H1 (cell line): ENCODE data around the gene SLC5A9. TPM values are rescaled to one million over a fixed set of nuclear protein-coding genes. Genes with fewer than 3 reads are reported as not detected.

Experiments used
- CTCF ChIA-PET: fragments of 300-600 bp; sonication (Branson Sonifier 250); formaldehyde crosslinking; loops from one replicate; lab custom pipeline; 2021; ENCODE audit not compliant: partially characterized antibody; lab: Charles Lee
- POLR2A ChIA-PET: fragments of 300-600 bp; sonication (Branson Sonifier 250); formaldehyde crosslinking; loops from one replicate; lab custom pipeline; 2021; ENCODE audit warnings: inconsistent platforms; ENCODE audit not compliant: partially characterized antibody; lab: Charles Lee
- DNase-seq, 2 experiments: peaks; one replicate each; pipeline versions ENCODE4 v3.0.0 to v3.0.0-alpha.2; 2010 to 2022; ENCODE audit warnings: low spot score in 2 of 2, low read depth in 1 of 2, mixed read lengths in 1 of 2
- FAIRE-seq: peaks from 2 replicates; lab custom pipeline; 2011; peaks lifted over from hg19 to GRCh38; lab: Jason Lieb, UNC
- H2AFZ ChIP-seq: 2 replicates; pipeline ENCODE4 v1.8.1; 2012; ENCODE audit warnings: low read length, inconsistent platforms
- H2AK5ac ChIP-seq: 2 replicates; pipeline ENCODE4 v1.6.1; 2013; ENCODE audit warnings: low read depth, low read length
- H2BK120ac ChIP-seq: replicated peaks from 2 replicates; pipeline ENCODE3; 2013; ENCODE audit warnings: low read depth, low read length, inconsistent platforms
- H2BK12ac ChIP-seq: 2 replicates; pipeline ENCODE4 v1.6.1; 2013; ENCODE audit warnings: low read depth, low read length
- H2BK15ac ChIP-seq: 2 replicates; pipeline ENCODE4 v1.6.1; 2013; ENCODE audit warnings: low read length
- H2BK20ac ChIP-seq: 2 replicates; pipeline ENCODE4 v1.6.1; 2013; ENCODE audit warnings: low read length
- H2BK5ac ChIP-seq: 2 replicates; pipeline ENCODE4 v1.6.1; 2013; ENCODE audit warnings: low read depth, low read length
- H3K14ac ChIP-seq: 2 replicates; pipeline ENCODE4 v1.6.1; 2013; ENCODE audit warnings: inconsistent platforms; ENCODE audit not compliant: insufficient read length
- H3K18ac ChIP-seq: 2 replicates; pipeline ENCODE4 v1.6.1; 2013; ENCODE audit warnings: low read length; ENCODE audit errors: extremely low read depth
- H3K23ac ChIP-seq: 2 replicates; pipeline ENCODE4 v1.6.1; 2013; ENCODE audit warnings: inconsistent platforms; ENCODE audit not compliant: insufficient read length
- H3K23me2 ChIP-seq: 2 replicates; pipeline ENCODE4 v1.6.1; 2013; ENCODE audit warnings: low read depth, low read length
- H3K27ac ChIP-seq: 2 replicates; pipeline ENCODE4 v1.6.1; 2011; ENCODE audit warnings: low read depth, low read length, inconsistent platforms
- H3K27me3 ChIP-seq, 4 experiments: replicated peaks in 1 of 4; 1 replicate in 1 of 4; 2 replicates in 3 of 4; pipeline versions ENCODE4 v1.6.1 to v1.8.1; 2011 to 2013; ENCODE audit warnings: low read length in 3 of 4, mild to moderate bottlenecking in 3 of 4, inconsistent platforms in 2 of 4, mixed read lengths in 2 of 4, moderate library complexity in 1 of 4; ENCODE audit not compliant: control insufficient read depth in 3 of 4, insufficient read depth in 3 of 4; ENCODE audit errors: extremely low read depth in 1 of 4
- H3K36me3 ChIP-seq, 4 experiments: 2 replicates each; pipeline versions ENCODE4 v1.6.1 to v1.8.1; 2011 to 2013; ENCODE audit warnings: mild to moderate bottlenecking in 4 of 4, low read length in 3 of 4, moderate library complexity in 2 of 4, control low read depth in 1 of 4, inconsistent platforms in 1 of 4; ENCODE audit not compliant: insufficient read depth in 4 of 4, control insufficient read depth in 2 of 4
- H3K4ac ChIP-seq: replicated peaks from 2 replicates; pipeline ENCODE3; 2013; ENCODE audit warnings: low read length, low read depth, mixed read lengths, inconsistent platforms; ENCODE audit not compliant: insufficient read length
- H3K4me1 ChIP-seq, 4 experiments: replicated peaks in 1 of 4; 1 replicate in 1 of 4; 2 replicates in 3 of 4; pipeline versions ENCODE4 v1.6.1 to v1.8.1; 2011 to 2013; ENCODE audit warnings: low read length in 3 of 4, inconsistent platforms in 2 of 4, mixed read lengths in 1 of 4; ENCODE audit not compliant: insufficient read depth in 4 of 4, control insufficient read depth in 3 of 4
- H3K4me2 ChIP-seq, 2 experiments: 2 replicates each; pipeline versions ENCODE4 v1.6.1 to v1.8.1; 2011 to 2013; ENCODE audit warnings: low read depth in 2 of 2, low read length in 2 of 2, control low read depth in 1 of 2, inconsistent platforms in 1 of 2, mild to moderate bottlenecking in 1 of 2; ENCODE audit not compliant: insufficient read depth in 1 of 2
- H3K4me3 ChIP-seq, 4 experiments: fragments of 200-600, 300-600 bp in 1 of 4; sonication (generic), shearing (Covaris generic), sonication (Bioruptor Twin) in 1 of 4; 2 replicates each; pipeline versions ENCODE4 v1.5.1 to v1.8.1; 2011 to 2016; ENCODE audit warnings: low read length in 4 of 4, low read depth in 3 of 4, control low read depth in 2 of 4, inconsistent platforms in 2 of 4, mild to moderate bottlenecking in 2 of 4, mixed read lengths in 1 of 4, moderate library complexity in 1 of 4; ENCODE audit not compliant: insufficient read depth in 2 of 4; ENCODE audit errors: extremely low read depth in 1 of 4
- H3K56ac ChIP-seq: replicated peaks from 2 replicates; pipeline ENCODE3; 2013; ENCODE audit warnings: low read depth, mild to moderate bottlenecking, mixed read lengths, low read length, inconsistent platforms; ENCODE audit not compliant: insufficient read length
- H3K79me1 ChIP-seq: 2 replicates; pipeline ENCODE4 v1.6.1; 2013; ENCODE audit warnings: low read depth, low read length, control low read depth
- H3K79me2 ChIP-seq, 2 experiments: 2 replicates each; pipeline versions ENCODE4 v1.6.1 to v1.8.1; 2012 to 2013; ENCODE audit warnings: low read length in 2 of 2, mild to moderate bottlenecking in 2 of 2, inconsistent platforms in 1 of 2; ENCODE audit not compliant: insufficient read depth in 2 of 2, control insufficient read depth in 1 of 2
- H3K9ac ChIP-seq, 4 experiments: replicated peaks in 1 of 4; 1 replicate in 1 of 4; 2 replicates in 3 of 4; pipeline versions ENCODE4 v1.6.1 to v1.8.1; 2011 to 2013; ENCODE audit warnings: low read depth in 3 of 4, low read length in 3 of 4, control low read depth in 2 of 4, mild to moderate bottlenecking in 2 of 4, moderate library complexity in 2 of 4, inconsistent platforms in 1 of 4; ENCODE audit errors: extremely low read depth in 1 of 4
- H3K9me3 ChIP-seq, 2 experiments: 2 replicates each; pipeline versions ENCODE4 v1.6.1 to v1.8.1; 2012 to 2013; ENCODE audit warnings: mild to moderate bottlenecking in 2 of 2, moderate library complexity in 2 of 2, control low read depth in 1 of 2, inconsistent platforms in 1 of 2, low read depth in 1 of 2, low read length in 1 of 2, mixed read lengths in 1 of 2; ENCODE audit not compliant: insufficient read depth in 2 of 2
- H4K20me1 ChIP-seq, 2 experiments: replicated peaks in 1 of 2; 2 replicates each; pipeline versions ENCODE3 to v1.8.1; 2011 to 2013; ENCODE audit warnings: inconsistent platforms in 2 of 2, low read length in 2 of 2, mild to moderate bottlenecking in 1 of 2; ENCODE audit not compliant: insufficient read depth in 2 of 2, control insufficient read depth in 1 of 2
- H4K5ac ChIP-seq: 2 replicates; pipeline ENCODE4 v1.6.1; 2013; ENCODE audit warnings: low read length, low read depth, mixed read lengths, inconsistent platforms; ENCODE audit not compliant: insufficient read length
- H4K8ac ChIP-seq: 2 replicates; pipeline ENCODE4 v1.8.0; 2013; ENCODE audit warnings: mild to moderate bottlenecking, moderate library complexity, low read length, inconsistent platforms; ENCODE audit not compliant: insufficient read depth; ENCODE audit errors: extremely low read depth
- H4K91ac ChIP-seq: replicated peaks from 2 replicates; pipeline ENCODE3; 2013; ENCODE audit warnings: low read length, mixed read lengths, inconsistent platforms; ENCODE audit not compliant: insufficient read length
- CBX8 ChIP-seq: fragments of 300-800, 300-1000 bp; sonication (generic); IDR thresholded peaks from 2 replicates; pipeline ENCODE4 v1.7.1; 2016; ENCODE audit warnings: low read depth, low read length, borderline replicate concordance
- EP300 ChIP-seq, 2 experiments: IDR thresholded peaks; 1 replicate in 1 of 2; 2 replicates in 1 of 2; pipeline ENCODE4 v1.6.1; 2011 to 2012; ENCODE audit warnings: low read depth in 2 of 2, low read length in 2 of 2, mild to moderate bottlenecking in 2 of 2, borderline replicate concordance in 1 of 2, inconsistent platforms in 1 of 2, moderate library complexity in 1 of 2
- FOSL1 ChIP-seq: IDR thresholded peaks from 2 replicates; pipeline ENCODE4 v1.6.1; 2011; ENCODE audit warnings: mild to moderate bottlenecking, low read depth, low read length, moderate library complexity; ENCODE audit not compliant: insufficient read depth
- GTF2F1 ChIP-seq: IDR thresholded peaks from 2 replicates; pipeline ENCODE4 v1.6.1; 2012; ENCODE audit warnings: low read depth, low read length, improper control_type of control experiment, borderline replicate concordance
- HDAC2 ChIP-seq, 2 experiments: fragments of 300-600 bp in 1 of 2; sonication (generic) in 1 of 2; IDR thresholded peaks; 2 replicates each; pipeline ENCODE4 v1.6.1; 2011 to 2012; ENCODE audit warnings: low read depth in 2 of 2, low read length in 2 of 2, mild to moderate bottlenecking in 2 of 2, moderate library complexity in 2 of 2, borderline replicate concordance in 1 of 2, inconsistent platforms in 1 of 2
- JUN ChIP-seq: IDR thresholded peaks from 2 replicates; pipeline ENCODE4 v1.6.1; 2011; ENCODE audit warnings: low read depth, mild to moderate bottlenecking, improper control_type of control experiment, low read length
- RFX5 ChIP-seq: IDR thresholded peaks from 2 replicates; pipeline ENCODE4 v1.6.1; 2011; ENCODE audit warnings: low read depth, low read length, improper control_type of control experiment, borderline replicate concordance
- SP4 ChIP-seq: IDR thresholded peaks from 2 replicates; pipeline ENCODE4 v1.6.1; 2012; ENCODE audit warnings: low read length, inconsistent platforms
- SRF ChIP-seq: IDR thresholded peaks from 2 replicates; pipeline ENCODE4 v1.6.1; 2011; ENCODE audit warnings: mild to moderate bottlenecking, low read depth, low read length, moderate library complexity
- TAF1 ChIP-seq: IDR thresholded peaks from 2 replicates; pipeline ENCODE4 v1.6.1; 2011; ENCODE audit warnings: mild to moderate bottlenecking, low read depth, low read length
- TAF7 ChIP-seq: optimal IDR thresholded peaks from 2 replicates; pipeline ENCODE3; 2011; ENCODE audit warnings: low read depth, mild to moderate bottlenecking, inconsistent platforms, low read length, moderate library complexity, borderline replicate concordance
- WGBS, 2 experiments: shearing (Covaris generic) in 1 of 2; methylation state at CpG; one replicate each; pipeline versions ENCODE4 v1.1.6 to v1.1.7; 2013 to 2015; ENCODE audit warnings: low lambda C conversion rate in 2 of 2, mixed read lengths in 2 of 2, inconsistent platforms in 1 of 2, low coverage in 1 of 2, missing lambda C conversion rate in 1 of 2; ENCODE audit not compliant: insufficient replicate concordance in 2 of 2, insufficient coverage in 1 of 2, insufficient read length in 1 of 2; ENCODE audit errors: extremely low coverage in 1 of 2, missing lambda C conversion rate in 1 of 2; 5-methylcytosine and 5-hydroxymethylcytosine counted together
- polyA plus RNA-seq, 7 experiments: library from polyadenylated mRNA; depleted of rRNA in 3 of 7; stranded (reverse) in 5 of 7; unstranded in 2 of 7; fragments of >200 nt in 5 of 7; fragments of 200-250 nt in 2 of 7; gene quantifications; 1 replicate in 5 of 7; 2 replicates in 1 of 7; 4 replicates in 1 of 7; pipeline versions ENCODE4 v1.2.1 to v1.2.3, GENCODE V29; 2011 to 2013; ENCODE audit warnings: missing spikeins in 2 of 7, mixed read lengths in 2 of 7
- total RNA-seq: library from RNA; stranded (reverse); fragmentation: NEBNext Ultra II Directional; extraction: Animal tissue kit (Norgen Biotek cat#: 25700); gene quantifications from 2 replicates; pipeline ENCODE4 v1.2.1, GENCODE V29; 2021

SLC5A9 gene
- total and polyA plus RNA-seq, 2 of the 8 experiments (the other 6 are each of a cell fraction or from before 2014, with no cell fraction given), result 0.03 TPM; not detected in 1

DNA sequence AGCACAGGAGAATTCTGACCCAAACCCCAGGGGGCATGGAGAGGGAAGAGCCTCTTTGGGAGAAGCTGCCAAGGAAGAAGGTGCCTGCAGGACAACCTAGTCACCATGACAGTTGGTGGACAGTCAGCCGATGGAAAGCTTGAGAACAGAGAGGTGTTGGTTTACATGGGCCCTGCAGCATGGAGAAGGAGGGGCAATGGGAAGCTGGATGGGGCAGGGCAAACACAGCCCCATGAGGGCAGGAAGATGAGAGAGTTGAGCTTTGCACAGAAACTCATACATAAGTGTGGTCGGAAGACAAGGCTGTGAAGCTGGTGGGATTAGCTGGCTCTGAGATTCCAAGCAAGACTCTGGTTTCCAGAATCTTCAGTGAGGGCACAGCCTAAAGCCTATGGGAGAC is 6.6 kb upstream of the SLC5A9 start:
- H3K23me2 ChIP-seq, result no peaks in the 10 kb centered on the region
- ChIA-PET POLR2A (interaction anchor here (0.7 kb wide), 1 partner anchor 8 kb away, joined by 3 read pairs; no protein-coding TSS in a partner anchor), CTCF (interaction anchor here (0.9 to 5.9 kb wide), 11 partner anchors 9 to 317 kb away, joined by 3 to 41 read pairs (median 5); no protein-coding TSS in a partner anchor)
- H4K91ac ChIP-seq, result peak overlapping the region; percentile 93
- H3K27ac ChIP-seq, result no peak overlapping the region
- no peak overlapping the region for H3K9ac ChIP-seq
- 96% methylated on average over 2 of the region's 2 CpGs; no CpG with 5 or more reads in 1 of the 2 experiments for WGBS, 2 experiments
- H3K4me3 ChIP-seq, result no peak overlapping the region
- DNase-seq (no peak), FAIRE-seq (no peak)
- H2BK15ac ChIP-seq, result 0 out of 2 replicates have a peak overlapping the region, but pooled peaks have one; percentile 61
- H3K23ac ChIP-seq, result no peak overlapping the region
- H2BK20ac ChIP-seq, result peak overlapping the region; percentile 95; the same call in 1 of the 2 replicates
- no peaks in the 10 kb centered on the region for H4K20me1 ChIP-seq
- H3K79me1 ChIP-seq, result no peaks in the 10 kb centered on the region
- H2BK120ac ChIP-seq, result peak overlapping the region; percentile 88
- no peak overlapping the region for H3K4me2 ChIP-seq
- H3K36me3 ChIP-seq, result no peaks in the 10 kb centered on the region
- no peaks in the 10 kb centered on the region for H3K9me3 ChIP-seq
- H3K4me1 ChIP-seq, result peaks cover 1 to 9% (median 5%) of the 10 kb centered on the region in 4 experiments; a peak in 3 of 7 replicates
- no peak overlapping the region for H2AFZ ChIP-seq
- H2BK5ac ChIP-seq, result peak overlapping the region; percentile 97; the same call in 1 of the 2 replicates
- no peak overlapping the region for H4K8ac ChIP-seq
- H3K4ac ChIP-seq, result no peak overlapping the region
- H2AK5ac ChIP-seq, result peak overlapping the region; percentile 76; the same call in 1 of the 2 replicates
- H3K27me3 ChIP-seq, result no peaks in the 10 kb centered on the region
- H4K5ac ChIP-seq, result no peak overlapping the region
- peak overlapping the region; percentile 60; the same call in 1 of the 2 replicates for H3K18ac ChIP-seq
- H3K79me2 ChIP-seq, result no peaks in the 10 kb centered on the region
- peak overlapping the region; percentile 87; the same call in 1 of the 2 replicates for H2BK12ac ChIP-seq
- no peak overlapping the region for H3K14ac ChIP-seq
- no peak overlapping the region for H3K56ac ChIP-seq
- TF ChIP-seq SRF (no peak), CBX8 (no peak), JUN (no peak), GTF2F1 (no peak), HDAC2 (IDR thresholded peaks at IDR 0.05; ENCODE audit: borderline replicate concordance in 1 of 2, low read depth in 2 of 2, low read length in 2 of 2) (no peak), SP4 (no peak), TAF1 (no peak), EP300 (IDR thresholded peaks at IDR 0.05; ENCODE audit: borderline replicate concordance in 1 of 2, low read depth in 2 of 2, low read length in 2 of 2) (no peak), TAF7 (no peak), RFX5 (no peak), FOSL1 (no peak)
